ENCODE data around the gene QRFP.
A peak's percentile ranks its signal among the peaks of the same experiment; 100 is the strongest.

Gene QRFP

GRCh38 chr9:130896233-130897014 is at the start of gene QRFP:
Gene QRFP, minus strand, starts transcription at chr9:130896812. Its CDS starts 2,974 bp downstream, at chr9:130893838.
- DNase-seq (ENCODE audit: low spot score), result no peak

DNA sequence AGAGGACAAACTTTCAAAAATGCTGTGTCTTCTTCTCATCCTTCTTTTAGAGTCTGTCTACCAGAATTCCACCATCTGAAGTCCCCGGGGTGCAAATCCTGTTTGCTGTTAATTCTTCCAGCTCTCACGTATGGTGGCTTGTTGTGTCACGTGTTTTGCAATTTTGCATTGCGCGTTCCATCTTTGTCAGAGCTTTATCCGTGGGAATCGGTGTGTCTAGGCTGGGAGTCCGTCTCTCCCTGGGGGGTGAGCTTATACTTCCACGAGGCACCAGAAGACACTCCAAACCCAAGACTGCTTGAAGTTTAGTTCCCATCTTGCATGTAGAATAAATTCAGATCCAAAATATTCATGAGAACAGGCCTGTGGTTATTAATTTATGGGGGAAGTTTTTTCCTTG is 48.6 kb upstream of the QRFP start:
- DNase-seq (ENCODE audit: low spot score), result no peak

DNA sequence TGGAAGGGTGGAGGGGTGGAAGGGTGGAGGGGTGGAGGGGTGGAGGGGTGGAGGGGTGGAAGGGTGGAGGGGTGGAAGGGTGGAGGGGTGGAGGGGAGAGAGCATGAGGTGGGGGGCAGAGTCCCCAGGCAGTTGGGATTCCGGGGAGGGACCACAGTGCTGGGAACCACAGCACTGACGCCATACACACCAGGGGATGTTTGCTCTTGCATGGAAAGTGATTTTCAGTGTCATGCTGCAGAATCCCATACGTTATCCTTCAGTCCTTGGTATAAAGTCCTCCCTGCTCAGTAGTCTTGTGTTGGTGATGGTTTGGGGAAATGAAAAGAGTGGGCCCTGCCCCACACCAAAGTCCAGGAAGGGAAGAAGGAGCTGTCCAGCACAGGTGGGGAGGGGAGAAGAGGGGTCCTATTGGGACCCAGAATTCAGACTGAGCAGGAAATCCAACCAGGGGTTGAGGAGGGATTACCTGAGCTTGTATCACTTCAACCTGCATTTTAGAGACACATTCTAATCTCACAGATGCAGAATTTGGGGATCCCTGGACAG is 48.0 kb upstream of the QRFP start:
- DNase-seq (ENCODE audit: low spot score), result no peak

- no peak for DNase-seq (ENCODE audit: low spot score)
Observed at GRCh38 chr9:130943777-130944176, 47.2 kb upstream of the QRFP start.

DNA sequence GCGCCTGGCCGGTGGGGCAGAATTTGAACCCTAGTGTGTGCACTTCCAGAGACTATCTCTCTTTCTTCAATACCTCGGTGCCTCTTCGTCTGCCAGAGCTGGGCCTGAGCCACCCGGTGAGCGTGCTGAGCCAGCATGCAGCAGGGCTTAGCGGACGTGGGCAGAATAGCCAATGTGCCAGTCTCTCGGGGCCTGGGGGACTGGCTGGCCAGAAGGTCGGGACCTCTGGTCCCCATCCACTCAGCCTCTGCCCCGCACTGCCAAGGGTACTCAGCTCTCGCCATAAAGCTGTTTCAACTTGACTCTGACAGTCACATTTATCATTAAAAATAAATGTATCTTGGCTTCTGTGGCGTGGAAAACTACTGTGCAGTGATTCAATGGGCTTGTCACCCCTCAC is 46.6 kb upstream of the QRFP start:
- DNase-seq (ENCODE audit: low spot score), result no peak

DNA sequence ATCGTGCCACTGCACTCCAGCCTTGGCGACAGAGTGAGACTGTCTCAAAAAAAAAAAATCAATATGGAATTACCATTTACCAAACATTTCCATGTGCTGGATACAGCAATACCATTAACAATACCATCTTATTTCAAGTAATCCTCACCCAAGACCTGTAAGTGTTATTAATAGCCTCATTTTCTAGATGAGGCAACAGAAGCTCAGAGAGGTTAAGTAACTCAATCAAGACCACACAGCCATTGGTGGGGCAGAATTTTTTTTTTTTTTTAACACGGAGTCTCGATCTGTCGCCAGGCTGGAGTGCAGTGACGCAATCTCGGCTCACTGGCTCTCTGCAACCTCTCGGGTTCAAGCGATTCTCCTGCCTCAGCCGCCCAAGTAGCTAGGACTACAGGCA is 46.1 kb upstream of the QRFP start:
- DNase-seq (ENCODE audit: low spot score), result no peak

GRCh38 chr9:130942084-130942483 is 45.5 kb upstream of the QRFP start:
- no peak for DNase-seq (ENCODE audit: low spot score)

GRCh38 chr9:130940693-130941576 is 44.3 kb upstream of the QRFP start:
- DNase-seq (ENCODE audit: low spot score), result peak; percentile 57

DNA sequence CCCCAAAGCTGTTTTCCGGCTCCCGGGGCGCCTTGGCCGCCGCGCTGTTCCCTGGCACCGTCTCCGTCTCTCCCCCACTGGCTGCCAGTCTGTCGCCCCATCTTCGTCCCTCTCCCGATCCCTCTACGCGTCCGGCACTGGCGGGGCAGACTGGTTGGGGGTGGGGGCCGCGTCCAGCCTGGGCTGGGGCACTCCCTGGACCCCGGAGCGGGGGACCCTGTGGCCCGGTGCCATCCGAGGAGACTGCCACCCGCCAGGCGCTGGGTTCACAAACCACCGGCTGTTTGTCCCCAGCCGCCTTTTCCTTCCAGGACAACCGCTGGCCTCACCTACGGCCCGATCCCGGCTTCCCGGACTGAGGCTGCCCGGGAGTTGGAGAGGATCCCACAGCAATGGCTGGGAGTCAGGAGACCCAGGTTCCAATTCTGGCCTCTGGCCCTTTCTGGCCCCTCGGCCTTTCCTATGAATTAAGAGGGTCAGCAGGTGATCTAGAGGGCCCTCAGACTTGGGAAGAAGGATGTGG is 43.5 kb upstream of the QRFP start:
- DNase-seq (ENCODE audit: low spot score), result no peak

GRCh38 chr9:130939405-130940026 is 42.9 kb upstream of the QRFP start:
- no peak for DNase-seq (ENCODE audit: low spot score)

- DNase-seq (ENCODE audit: low spot score), result no peak
Observed at GRCh38 chr9:130938652-130939404, 42.2 kb upstream of the QRFP start, which contains the start of gene FIBCD1. Gene FIBCD1, minus strand, starts transcription at chr9:130939247. Its CDS starts 640 bp downstream, at chr9:130938607.

- DNase-seq (ENCODE audit: low spot score), result no peak
Observed at GRCh38 chr9:130938184-130938651, 41.6 kb upstream of the QRFP start.

- no peak for DNase-seq (ENCODE audit: low spot score)
Observed at GRCh38 chr9:130937146-130938076, 40.8 kb upstream of the QRFP start.

DNA sequence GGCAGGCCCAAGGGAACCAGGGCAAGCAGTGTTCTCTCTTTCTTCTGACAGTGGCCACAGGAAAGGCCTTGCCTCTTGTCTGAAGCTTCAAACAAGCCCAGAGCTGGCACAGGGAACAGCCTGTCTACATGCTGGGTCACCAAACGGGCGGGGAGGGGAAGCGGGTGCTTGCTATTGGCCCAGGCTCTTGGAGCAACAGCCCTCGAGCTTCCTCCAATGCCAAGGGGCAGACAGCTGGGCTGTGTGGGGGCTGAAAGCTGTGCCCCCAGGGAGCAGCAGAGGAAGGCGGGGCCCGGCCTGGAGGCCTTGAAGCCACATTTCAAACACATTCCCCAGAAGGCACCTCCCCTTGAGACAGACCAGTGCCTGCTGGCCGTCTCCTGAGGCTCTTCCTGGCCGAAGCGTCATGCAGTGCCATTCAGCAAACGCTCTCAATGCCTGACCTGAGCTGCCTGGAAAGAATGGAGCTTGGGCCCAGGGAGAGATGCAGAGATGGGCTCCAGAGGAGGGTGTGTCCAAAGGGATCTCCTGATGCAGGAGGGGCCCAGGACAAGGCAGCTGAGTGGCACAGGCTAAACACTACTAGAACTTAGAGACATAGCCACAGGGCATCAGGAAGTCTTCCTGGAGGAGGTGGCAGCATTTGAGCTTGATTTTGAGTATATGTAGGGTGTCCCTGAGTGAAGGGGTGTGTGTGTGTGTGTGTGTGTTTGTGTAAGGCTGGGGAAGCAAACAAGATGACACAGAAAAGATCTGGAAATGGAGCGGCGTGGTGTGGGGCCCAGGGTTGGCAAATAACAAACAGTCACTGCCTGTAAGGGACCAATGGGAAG is 39.9 kb upstream of the QRFP start:
- no peak for DNase-seq (ENCODE audit: low spot score)

DNA sequence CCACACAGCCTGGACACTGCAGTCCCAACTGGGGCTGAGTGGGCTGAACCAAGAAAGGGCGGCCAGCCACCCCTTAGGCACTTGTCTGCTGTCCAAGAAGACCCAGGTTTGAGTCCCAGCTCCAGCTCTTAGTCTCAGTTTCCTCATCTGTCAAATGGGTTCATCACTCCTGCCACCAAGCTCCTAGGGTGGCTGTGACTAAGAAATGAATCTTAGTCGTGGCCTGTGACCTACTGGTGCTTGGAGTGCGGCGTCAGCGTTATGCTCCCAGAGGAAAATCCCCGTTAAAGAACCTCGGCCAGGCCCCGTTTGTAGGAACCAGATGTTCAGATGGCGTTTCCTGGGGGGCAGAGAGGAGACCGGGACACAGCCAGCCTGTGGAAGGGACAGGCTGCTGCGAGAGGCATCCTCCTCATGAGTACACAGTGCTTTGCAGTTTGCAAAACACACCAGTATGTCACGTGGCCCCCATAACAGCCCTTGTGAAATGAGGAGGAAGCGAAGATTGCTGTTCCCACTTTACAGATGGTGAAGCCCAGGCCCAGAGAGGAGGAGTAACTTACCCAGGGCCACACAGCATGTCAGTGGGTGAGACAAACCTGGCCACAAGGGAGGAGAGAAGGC is 39.1 kb upstream of the QRFP start:
- DNase-seq (ENCODE audit: low spot score), result no peak

DNA sequence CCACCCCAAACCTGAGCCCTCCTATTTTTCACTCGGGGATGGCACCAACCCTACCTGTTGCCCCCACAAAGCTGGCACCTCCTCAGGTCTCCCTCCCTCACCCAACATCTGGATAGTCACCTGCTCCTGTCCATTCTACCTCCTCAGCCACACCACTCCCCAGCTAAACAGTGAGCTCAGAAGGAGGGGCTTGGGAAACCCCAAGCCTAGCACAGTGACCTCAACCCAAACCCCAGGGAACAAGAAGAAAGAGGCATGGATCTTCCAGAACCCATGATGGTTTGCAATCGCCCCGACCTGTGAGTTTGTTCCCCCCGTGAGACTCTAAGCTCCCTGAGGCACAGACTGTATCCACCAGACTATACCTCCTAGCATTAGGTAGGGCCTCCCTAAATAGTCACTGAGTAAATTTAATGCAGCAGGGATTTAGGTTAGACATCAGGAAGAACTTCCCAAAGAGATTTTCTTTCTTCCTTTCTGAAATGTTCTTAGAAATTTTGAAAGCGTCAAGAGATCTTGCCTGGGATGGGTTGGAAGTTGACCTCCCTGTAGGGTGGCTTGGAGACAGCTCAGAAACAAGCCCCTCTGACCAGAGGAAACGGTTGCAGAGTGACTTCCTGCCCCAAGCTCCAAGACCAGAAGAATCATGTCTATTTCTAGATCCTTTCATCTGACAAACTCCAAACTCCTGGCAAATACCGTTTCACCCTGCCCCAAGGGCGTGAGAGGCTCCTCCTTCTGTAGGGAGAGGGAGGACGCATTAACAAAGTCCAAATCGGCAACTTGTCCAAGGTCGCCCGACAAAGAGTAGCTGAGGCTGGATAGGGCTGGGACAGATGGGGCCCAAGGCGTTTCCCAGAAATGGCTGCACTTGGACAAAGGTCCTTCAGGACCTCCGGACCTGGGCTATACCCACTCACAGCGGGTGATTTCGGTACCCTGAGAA is 38.4 kb upstream of the QRFP start:
- DNase-seq (ENCODE audit: low spot score), result no peak

DNA sequence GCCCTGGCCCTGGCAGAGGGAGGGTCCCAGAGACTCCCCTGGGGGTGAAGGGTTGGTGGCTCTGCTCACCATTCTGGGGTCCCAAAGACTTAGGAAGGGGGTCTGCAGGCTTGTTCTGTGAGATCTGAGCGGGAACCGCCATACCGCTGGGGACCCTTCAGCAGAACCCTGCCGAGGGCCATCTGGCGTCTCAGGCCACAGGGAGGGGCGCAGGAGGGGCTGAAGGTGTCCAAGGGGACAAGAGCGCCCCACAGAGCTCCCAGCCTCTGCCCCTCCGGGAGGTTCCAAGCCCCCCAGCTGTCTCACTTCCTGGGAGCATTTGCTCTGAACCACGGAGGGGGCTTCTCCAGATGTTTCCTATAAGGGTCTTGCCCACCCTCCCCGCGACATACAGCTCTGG is 37.6 kb upstream of the QRFP start:
- no peak for DNase-seq (ENCODE audit: low spot score)
